SH-SY5Y (cell line): ENCODE measurements around the gene FMR1.

Source experiments
- GATA2 ChIP-seq: IDR thresholded peaks from 2 replicates; pipeline ENCODE4 v1.6.1; 2011; ENCODE audit warnings: mild to moderate bottlenecking, low read depth, low read length
- GATA3 ChIP-seq: IDR thresholded peaks from 2 replicates; pipeline ENCODE4 v1.6.1; 2011; ENCODE audit warnings: low read depth, mild to moderate bottlenecking, low read length, moderate library complexity

DNA sequence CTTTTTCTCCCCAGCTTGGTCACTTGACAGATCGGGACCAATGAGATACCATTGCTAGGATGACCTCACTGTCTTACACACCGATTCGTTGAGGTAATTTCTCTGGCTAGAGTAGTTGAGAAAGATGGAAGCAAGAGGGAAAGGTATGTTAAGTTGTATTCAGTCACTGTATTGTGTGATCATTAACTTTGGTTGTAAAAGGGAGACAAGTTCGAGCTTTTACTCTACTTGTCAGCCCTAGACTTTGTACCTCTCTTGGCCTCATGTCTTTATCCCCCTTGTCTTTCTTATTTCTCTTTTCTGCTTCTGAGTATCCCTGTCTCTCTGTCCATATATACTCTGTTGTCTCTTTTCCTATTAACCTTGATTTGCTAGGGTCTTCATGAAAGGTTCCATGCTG is 15.5 kb downstream of the FMR1 start:
- no peak for TF ChIP-seq GATA2
- no peak for TF ChIP-seq GATA3
